ENCODE measurements around the gene KCTD16.

Gene KCTD16

DNA sequence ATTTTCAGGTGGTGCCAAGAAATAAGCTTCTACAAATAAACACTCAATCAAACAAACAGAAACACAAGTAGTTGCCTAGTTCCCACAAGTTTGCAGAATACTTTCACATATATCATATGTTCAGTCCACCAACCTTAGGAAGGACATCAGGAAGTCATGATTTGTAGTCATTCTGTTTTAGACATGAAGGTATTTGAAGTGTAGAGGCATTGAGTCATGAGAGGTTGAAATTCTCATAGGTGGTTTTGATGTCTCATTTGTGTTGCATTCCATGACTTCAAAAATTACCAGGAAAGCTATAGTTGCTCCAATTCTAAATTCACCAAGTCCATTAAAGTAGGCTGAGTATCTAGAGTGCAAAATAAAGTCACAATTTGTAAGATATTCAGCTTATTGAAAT, 159.0 kb downstream of the KCTD16 start:
- ATAC-seq, result no peak
- TF ChIP-seq, protein P1, sequence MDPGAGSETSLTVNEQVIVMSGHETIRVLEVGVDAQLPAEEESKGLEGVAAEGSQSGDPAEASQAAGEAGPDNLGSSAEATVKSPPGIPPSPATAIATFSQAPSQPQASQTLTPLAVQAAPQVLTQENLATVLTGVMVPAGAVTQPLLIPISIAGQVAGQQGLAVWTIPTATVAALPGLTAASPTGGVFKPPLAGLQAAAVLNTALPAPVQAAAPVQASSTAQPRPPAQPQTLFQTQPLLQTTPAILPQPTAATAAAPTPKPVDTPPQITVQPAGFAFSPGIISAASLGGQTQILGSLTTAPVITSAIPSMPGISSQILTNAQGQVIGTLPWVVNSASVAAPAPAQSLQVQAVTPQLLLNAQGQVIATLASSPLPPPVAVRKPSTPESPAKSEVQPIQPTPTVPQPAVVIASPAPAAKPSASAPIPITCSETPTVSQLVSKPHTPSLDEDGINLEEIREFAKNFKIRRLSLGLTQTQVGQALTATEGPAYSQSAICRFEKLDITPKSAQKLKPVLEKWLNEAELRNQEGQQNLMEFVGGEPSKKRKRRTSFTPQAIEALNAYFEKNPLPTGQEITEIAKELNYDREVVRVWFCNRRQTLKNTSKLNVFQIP (CRISPR knock-in tag; IDR thresholded peaks at IDR 0.05; ENCODE audit: borderline replicate concordance, low read depth), result no peak
- TF ChIP-seq RARB (CRISPR knock-in tag; IDR thresholded peaks at IDR 0.05), result no peak
- TF ChIP-seq ZNF565 (CRISPR knock-in tag; conservative IDR thresholded peaks at IDR 0.05; ENCODE audit: low read depth), result no peak
- TF ChIP-seq, protein P2, sequence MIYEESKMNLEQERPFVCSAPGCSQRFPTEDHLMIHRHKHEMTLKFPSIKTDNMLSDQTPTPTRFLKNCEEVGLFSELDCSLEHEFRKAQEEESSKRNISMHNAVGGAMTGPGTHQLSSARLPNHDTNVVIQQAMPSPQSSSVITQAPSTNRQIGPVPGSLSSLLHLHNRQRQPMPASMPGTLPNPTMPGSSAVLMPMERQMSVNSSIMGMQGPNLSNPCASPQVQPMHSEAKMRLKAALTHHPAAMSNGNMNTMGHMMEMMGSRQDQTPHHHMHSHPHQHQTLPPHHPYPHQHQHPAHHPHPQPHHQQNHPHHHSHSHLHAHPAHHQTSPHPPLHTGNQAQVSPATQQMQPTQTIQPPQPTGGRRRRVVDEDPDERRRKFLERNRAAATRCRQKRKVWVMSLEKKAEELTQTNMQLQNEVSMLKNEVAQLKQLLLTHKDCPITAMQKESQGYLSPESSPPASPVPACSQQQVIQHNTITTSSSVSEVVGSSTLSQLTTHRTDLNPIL (CRISPR knock-in tag; IDR thresholded peaks at IDR 0.05; ENCODE audit: low read depth), result no peak
- TF ChIP-seq ESRRG (CRISPR knock-in tag; IDR thresholded peaks at IDR 0.05), result no peak
- TF ChIP-seq PPARA (CRISPR knock-in tag; IDR thresholded peaks at IDR 0.05; ENCODE audit: borderline replicate concordance), result no peak
- no peak for TF ChIP-seq ISL1 (CRISPR knock-in tag; IDR thresholded peaks at IDR 0.05)
- TF ChIP-seq, protein P3, sequence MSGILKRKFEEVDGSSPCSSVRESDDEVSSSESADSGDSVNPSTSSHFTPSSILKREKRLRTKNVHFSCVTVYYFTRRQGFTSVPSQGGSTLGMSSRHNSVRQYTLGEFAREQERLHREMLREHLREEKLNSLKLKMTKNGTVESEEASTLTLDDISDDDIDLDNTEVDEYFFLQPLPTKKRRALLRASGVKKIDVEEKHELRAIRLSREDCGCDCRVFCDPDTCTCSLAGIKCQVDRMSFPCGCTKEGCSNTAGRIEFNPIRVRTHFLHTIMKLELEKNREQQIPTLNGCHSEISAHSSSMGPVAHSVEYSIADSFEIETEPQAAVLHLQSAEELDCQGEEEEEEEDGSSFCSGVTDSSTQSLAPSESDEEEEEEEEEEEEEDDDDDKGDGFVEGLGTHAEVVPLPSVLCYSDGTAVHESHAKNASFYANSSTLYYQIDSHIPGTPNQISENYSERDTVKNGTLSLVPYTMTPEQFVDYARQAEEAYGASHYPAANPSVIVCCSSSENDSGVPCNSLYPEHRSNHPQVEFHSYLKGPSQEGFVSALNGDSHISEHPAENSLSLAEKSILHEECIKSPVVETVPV (CRISPR knock-in tag; IDR thresholded peaks at IDR 0.05), result no peak
- TF ChIP-seq CSDC2 (CRISPR knock-in tag; IDR thresholded peaks at IDR 0.05), result no peak
- no peak for TF ChIP-seq TOX (CRISPR knock-in tag; IDR thresholded peaks at IDR 0.05; ENCODE audit: borderline replicate concordance)
- TF ChIP-seq ARNTL (CRISPR knock-in tag; IDR thresholded peaks at IDR 0.05; ENCODE audit: borderline replicate concordance, low read depth), result no peak
- TF ChIP-seq ZFP3 (CRISPR knock-in tag; IDR thresholded peaks at IDR 0.05), result no peak
- TF ChIP-seq ZC3H10 (CRISPR knock-in tag; IDR thresholded peaks at IDR 0.05), result no peak
- TF ChIP-seq ZFP30 (CRISPR knock-in tag; IDR thresholded peaks at IDR 0.05), result no peak
- TF ChIP-seq SNAI2 (CRISPR knock-in tag; IDR thresholded peaks at IDR 0.05), result no peak
- no peak for TF ChIP-seq OSR1 (CRISPR knock-in tag; IDR thresholded peaks at IDR 0.05)
- no peak for TF ChIP-seq GLIS3 (CRISPR knock-in tag; IDR thresholded peaks at IDR 0.05)
- TF ChIP-seq TCF4 (CRISPR knock-in tag; IDR thresholded peaks at IDR 0.05; ENCODE audit: borderline replicate concordance), result no peak

DNA sequence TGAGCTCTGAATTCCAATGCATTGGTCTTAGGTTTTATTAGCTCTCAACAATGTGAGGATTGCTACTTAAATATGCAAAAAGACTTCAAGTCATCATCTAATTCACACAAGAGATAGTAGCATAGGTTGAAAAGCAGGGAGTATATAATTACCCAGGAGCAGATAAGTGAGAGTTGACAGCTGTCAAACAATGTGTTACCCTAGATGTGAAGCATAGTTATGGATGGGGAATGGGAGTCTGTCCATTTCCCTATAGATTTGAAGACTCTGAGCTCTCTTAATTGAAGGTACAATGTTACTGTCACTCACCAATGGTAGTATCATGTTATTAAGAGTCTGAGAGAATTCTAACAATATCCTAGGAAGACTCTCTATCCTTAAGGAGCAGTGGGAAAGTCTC, 160.7 kb downstream of the KCTD16 start:
- no peak for ATAC-seq
- TF ChIP-seq SNAI2 (CRISPR knock-in tag; IDR thresholded peaks at IDR 0.05) (no peak), ESRRG (CRISPR knock-in tag; IDR thresholded peaks at IDR 0.05) (no peak), ISL1 (CRISPR knock-in tag; IDR thresholded peaks at IDR 0.05) (no peak), ZC3H10 (CRISPR knock-in tag; IDR thresholded peaks at IDR 0.05) (no peak), ZNF8 (CRISPR knock-in tag; IDR thresholded peaks at IDR 0.05) (no peak), TCF4 (CRISPR knock-in tag; IDR thresholded peaks at IDR 0.05; ENCODE audit: borderline replicate concordance) (no peak), GLIS3 (CRISPR knock-in tag; IDR thresholded peaks at IDR 0.05) (no peak), BACH2 (CRISPR knock-in tag; IDR thresholded peaks at IDR 0.05; ENCODE audit: borderline replicate concordance) (no peak), RARB (CRISPR knock-in tag; IDR thresholded peaks at IDR 0.05) (no peak), ZNF70 (CRISPR knock-in tag; IDR thresholded peaks at IDR 0.05) (no peak), ZFP3 (CRISPR knock-in tag; IDR thresholded peaks at IDR 0.05) (no peak), TOX (CRISPR knock-in tag; IDR thresholded peaks at IDR 0.05; ENCODE audit: borderline replicate concordance) (no peak)
- TF ChIP-seq, protein P4, sequence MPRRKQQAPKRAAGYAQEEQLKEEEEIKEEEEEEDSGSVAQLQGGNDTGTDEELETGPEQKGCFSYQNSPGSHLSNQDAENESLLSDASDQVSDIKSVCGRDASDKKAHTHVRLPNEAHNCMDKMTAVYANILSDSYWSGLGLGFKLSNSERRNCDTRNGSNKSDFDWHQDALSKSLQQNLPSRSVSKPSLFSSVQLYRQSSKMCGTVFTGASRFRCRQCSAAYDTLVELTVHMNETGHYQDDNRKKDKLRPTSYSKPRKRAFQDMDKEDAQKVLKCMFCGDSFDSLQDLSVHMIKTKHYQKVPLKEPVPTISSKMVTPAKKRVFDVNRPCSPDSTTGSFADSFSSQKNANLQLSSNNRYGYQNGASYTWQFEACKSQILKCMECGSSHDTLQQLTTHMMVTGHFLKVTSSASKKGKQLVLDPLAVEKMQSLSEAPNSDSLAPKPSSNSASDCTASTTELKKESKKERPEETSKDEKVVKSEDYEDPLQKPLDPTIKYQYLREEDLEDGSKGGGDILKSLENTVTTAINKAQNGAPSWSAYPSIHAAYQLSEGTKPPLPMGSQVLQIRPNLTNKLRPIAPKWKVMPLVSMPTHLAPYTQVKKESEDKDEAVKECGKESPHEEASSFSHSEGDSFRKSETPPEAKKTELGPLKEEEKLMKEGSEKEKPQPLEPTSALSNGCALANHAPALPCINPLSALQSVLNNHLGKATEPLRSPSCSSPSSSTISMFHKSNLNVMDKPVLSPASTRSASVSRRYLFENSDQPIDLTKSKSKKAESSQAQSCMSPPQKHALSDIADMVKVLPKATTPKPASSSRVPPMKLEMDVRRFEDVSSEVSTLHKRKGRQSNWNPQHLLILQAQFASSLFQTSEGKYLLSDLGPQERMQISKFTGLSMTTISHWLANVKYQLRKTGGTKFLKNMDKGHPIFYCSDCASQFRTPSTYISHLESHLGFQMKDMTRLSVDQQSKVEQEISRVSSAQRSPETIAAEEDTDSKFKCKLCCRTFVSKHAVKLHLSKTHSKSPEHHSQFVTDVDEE (CRISPR knock-in tag; IDR thresholded peaks at IDR 0.05), result no peak
- TF ChIP-seq, protein P3 (CRISPR knock-in tag; IDR thresholded peaks at IDR 0.05), result no peak
- TF ChIP-seq, protein P5, sequence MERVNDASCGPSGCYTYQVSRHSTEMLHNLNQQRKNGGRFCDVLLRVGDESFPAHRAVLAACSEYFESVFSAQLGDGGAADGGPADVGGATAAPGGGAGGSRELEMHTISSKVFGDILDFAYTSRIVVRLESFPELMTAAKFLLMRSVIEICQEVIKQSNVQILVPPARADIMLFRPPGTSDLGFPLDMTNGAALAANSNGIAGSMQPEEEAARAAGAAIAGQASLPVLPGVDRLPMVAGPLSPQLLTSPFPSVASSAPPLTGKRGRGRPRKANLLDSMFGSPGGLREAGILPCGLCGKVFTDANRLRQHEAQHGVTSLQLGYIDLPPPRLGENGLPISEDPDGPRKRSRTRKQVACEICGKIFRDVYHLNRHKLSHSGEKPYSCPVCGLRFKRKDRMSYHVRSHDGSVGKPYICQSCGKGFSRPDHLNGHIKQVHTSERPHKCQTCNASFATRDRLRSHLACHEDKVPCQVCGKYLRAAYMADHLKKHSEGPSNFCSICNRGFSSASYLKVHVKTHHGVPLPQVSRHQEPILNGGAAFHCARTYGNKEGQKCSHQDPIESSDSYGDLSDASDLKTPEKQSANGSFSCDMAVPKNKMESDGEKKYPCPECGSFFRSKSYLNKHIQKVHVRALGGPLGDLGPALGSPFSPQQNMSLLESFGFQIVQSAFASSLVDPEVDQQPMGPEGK (CRISPR knock-in tag; IDR thresholded peaks at IDR 0.05; ENCODE audit: borderline replicate concordance), result no peak
- TF ChIP-seq, protein P2 (CRISPR knock-in tag; IDR thresholded peaks at IDR 0.05; ENCODE audit: low read depth), result no peak
